ENCODE results near the gene ZNF557.
"Not testable (repeated sequence)": the region's sequence is repeated elsewhere in the genome, so short reads cannot be mapped to it uniquely, and the experiment has no call there.

ZNF557 gene

GRCh38 chr19:7069042-7069903 is at the start of gene ZNF557:
TSS of gene ZNF557 (plus strand) at chr19:7069703. CDS start at chr19:7075075, 5,372 bp downstream.
- DNase-seq, result peak; percentile 66

DNA sequence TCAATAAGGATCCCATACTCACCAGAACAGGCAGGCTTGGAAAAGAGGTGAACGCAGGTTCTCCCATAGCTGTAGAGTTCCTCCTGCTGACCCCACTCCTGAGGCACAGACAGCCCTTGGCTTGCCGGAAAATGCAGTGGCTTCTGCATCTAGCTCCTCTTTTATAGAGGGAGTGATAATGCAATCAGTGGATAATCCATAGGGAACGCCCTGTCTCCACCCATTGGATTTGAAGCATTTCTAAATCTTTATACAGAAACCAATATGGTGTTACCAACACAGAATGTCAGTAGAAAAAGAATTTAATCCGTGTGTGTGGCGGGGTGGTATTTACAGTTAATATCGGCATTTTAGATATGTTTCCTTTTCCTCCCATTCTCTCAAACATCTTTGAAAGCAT is 48.2 kb upstream of the ZNF557 start, which contains the start of gene MBD3L2B:
MBD3L2B (minus strand) TSS at position 101 of the 400 bp plus-strand sequence; CDS start at position 67, 34 bp downstream.
- DNase-seq, result not testable (repeated sequence)

GRCh38 chr19:7028790-7029189 is 40.7 kb upstream of the ZNF557 start:
- not testable (repeated sequence) for DNase-seq

DNA sequence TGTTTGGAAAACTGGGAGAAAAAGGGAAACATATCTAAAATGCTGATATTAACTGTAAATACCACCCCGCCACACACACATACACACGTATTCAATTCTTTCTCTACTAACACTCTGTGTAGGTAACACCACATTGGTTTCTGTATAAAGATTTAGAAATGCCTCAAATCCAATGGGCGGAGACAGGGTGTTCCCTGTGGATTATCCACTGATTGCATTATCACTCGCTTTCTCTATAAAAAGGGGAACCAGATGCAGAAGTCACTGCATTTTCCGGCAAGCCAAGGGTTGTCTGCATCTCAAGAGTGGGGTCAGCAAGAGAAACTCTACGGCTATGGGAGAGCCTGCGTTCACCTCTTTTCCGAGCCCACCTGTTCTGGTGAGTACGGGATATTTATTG is 39.2 kb upstream of the ZNF557 start, which contains the start of gene MBD3L5:
MBD3L5 (plus strand) TSS at position 301 of the 400 bp plus-strand sequence; CDS start at position 335, 34 bp downstream.
- not testable (repeated sequence) for DNase-seq

DNA sequence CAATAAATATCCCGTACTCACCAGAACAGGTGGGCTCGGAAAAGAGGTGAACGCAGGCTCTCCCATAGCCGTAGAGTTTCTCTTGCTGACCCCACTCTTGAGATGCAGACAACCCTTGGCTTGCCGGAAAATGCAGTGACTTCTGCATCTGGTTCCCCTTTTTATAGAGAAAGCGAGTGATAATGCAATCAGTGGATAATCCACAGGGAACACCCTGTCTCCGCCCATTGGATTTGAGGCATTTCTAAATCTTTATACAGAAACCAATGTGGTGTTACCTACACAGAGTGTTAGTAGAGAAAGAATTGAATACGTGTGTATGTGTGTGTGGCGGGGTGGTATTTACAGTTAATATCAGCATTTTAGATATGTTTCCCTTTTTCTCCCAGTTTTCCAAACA is 29.4 kb upstream of the ZNF557 start, which contains the start of gene MBD3L4:
MBD3L4 (minus strand) TSS at position 101 of the 400 bp plus-strand sequence; CDS start at position 66, 35 bp downstream.
- not testable (repeated sequence) for DNase-seq

GRCh38 chr19:7041563-7041962 is 27.9 kb upstream of the ZNF557 start:
- DNase-seq, result not testable (repeated sequence)

DNA sequence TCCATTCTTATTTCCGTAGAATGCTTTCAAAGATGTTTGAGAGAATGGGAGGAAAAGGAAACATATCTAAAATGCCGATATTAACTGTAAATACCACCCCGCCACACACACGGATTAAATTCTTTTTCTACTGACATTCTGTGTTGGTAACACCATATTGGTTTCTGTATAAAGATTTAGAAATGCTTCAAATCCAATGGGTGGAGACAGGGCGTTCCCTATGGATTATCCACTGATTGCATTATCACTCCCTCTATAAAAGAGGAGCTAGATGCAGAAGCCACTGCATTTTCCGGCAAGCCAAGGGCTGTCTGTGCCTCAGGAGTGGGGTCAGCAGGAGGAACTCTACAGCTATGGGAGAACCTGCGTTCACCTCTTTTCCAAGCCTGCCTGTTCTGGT is 20.5 kb upstream of the ZNF557 start, which contains the start of gene MBD3L2:
MBD3L2 (plus strand) TSS at position 301 of the 400 bp plus-strand sequence; CDS start at position 354, 53 bp downstream.
- DNase-seq, result not testable (repeated sequence)

DNA sequence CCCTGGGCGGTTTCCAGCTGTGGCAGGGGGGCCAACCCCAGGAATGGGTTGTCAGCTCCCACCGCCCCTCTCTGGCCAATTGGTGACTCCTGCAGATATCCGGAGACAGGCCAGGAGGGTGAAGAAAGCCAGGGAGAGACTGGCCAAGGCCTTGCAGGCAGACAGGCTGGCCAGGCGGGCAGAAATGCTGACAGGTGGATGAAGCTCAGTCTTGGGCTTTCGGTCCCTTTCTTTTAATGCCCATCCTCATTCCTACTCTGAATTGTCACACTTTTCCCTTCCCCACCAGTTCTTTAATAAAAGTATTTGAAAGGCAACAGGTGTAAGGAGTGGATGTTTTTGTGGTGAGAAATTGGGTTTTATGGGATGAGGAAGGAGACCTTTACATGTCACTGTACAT is 18.1 kb upstream of the ZNF557 start:
- not testable (repeated sequence) for DNase-seq

GRCh38 chr19:7052896-7053295 is 16.6 kb upstream of the ZNF557 start:
- DNase-seq, result not testable (repeated sequence)

- DNase-seq, result not testable (repeated sequence)
Measured at GRCh38 chr19:7054635-7055368, 14.7 kb upstream of the ZNF557 start.

DNA sequence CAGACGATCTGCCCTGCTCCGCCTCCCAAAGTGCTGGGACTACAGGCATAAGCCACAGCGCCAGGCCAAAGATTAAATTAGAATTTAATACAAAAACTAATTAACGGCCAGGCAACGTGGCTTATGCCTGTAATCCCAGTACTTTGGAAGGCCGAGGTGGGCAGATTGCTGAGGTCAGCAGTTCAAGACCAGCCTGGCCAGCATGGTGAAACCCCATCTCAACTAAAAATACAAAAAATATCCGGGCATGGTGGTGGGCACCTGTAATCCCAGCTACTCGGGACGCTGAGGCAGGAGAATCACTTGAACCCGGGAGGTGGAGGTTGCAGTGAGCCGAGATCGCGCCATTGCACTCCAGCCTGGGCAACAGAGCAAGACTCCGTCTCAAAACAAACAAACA is 13.8 kb upstream of the ZNF557 start:
- not testable (repeated sequence) for DNase-seq

DNA sequence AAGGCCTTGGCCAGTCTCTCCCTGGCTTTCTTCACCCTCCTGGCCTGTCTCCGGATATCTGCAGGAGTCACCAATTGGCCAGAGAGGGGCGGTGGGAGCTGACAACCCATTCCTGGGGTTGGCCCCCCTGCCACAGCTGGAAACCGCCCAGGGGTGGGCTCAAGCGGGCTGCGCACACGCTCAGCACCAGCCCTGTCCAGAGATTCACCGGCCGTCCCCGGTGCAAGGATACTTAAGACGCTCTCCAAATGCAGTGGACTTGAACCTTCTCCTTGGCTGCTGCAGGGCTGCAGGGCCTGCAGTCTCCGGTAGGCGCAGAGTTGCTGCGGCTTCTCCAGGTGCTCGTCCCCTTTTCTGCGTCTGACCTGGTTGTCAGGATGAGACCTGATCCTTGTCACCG is 13.1 kb upstream of the ZNF557 start:
- not testable (repeated sequence) for DNase-seq

DNA sequence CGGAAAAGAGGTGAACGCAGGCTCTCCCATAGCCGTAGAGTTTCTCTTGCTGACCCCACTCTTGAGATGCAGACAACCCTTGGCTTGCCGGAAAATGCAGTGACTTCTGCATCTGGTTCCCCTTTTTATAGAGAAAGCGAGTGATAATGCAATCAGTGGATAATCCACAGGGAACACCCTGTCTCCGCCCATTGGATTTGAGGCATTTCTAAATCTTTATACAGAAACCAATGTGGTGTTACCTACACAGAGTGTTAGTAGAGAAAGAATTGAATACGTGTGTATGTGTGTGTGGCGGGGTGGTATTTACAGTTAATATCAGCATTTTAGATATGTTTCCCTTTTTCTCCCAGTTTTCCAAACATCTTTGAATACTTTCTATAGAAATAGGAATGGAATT is 10.9 kb upstream of the ZNF557 start, which contains the start of gene MBD3L3:
MBD3L3 (minus strand) TSS at position 101 of the 400 bp plus-strand sequence; CDS start at position 30, 71 bp downstream.
- not testable (repeated sequence) for DNase-seq

DNA sequence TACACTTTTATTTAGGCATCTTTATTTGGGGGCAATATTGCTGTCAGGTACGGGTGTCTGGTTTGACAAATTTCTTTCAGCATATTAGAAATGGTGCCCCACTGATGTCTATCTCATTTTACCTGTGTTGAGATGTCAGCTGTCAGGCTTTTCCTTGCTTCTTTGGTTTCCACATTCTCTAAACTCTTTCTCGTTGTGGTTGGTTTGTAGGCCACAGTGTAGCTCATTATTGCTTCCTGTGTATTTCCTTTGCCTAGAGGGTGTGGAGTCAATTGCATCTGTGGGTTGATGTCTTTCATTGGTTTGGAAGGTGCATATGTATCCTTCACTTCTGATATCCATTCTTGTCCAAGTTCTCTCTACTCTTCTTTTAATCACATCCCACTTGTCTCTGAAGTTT is 9.5 kb upstream of the ZNF557 start:
- DNase-seq, result not testable (repeated sequence)

DNA sequence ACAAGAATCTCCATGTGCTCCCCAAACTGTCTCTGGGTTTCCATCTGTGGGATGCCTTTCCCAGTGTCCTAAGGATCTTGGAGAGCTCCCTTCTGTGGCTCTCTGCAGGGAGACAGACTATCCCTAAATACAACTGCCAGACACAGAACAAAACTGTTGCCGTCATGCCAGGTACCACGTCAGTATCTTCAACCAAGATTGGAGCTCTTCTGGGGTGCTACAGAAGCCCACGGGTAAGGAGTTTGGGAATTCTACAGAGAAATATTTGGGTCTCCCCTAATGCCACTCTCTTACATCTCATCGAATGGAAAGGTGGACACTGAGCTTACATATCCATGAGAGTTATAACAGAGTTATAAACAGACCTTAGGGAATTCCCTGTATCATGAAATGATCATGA is 6.2 kb upstream of the ZNF557 start:
- no peak for DNase-seq

- no peak for DNase-seq
Measured at GRCh38 chr19:7063764-7064418, 5.6 kb upstream of the ZNF557 start.

DNA sequence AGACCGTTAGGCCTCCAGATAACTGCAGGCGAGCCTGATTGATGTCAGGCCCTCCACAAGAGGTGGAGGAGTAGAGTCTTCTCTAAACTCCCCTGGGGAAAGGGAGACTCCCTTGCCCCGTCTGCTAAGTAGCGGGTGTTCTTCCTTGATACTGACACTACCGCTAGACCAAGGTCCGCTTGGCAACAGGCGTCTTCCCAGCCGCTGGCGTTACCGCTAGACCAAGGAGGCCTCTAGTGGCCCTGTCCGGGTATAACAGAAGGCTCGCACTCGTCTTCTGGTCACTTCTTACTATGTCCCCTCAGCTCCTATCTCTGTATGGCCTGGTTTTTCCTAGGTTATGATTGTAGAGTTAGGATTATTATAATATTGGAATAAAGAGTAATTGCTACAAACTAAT is 2.4 kb upstream of the ZNF557 start:
- not testable (repeated sequence) for DNase-seq

GRCh38 chr19:7067716-7068115 is 1.8 kb upstream of the ZNF557 start:
- no peak for DNase-seq

- DNase-seq, result no peak
Measured at GRCh38 chr19:7068599-7068998, 904 bp upstream of the ZNF557 start.

DNA sequence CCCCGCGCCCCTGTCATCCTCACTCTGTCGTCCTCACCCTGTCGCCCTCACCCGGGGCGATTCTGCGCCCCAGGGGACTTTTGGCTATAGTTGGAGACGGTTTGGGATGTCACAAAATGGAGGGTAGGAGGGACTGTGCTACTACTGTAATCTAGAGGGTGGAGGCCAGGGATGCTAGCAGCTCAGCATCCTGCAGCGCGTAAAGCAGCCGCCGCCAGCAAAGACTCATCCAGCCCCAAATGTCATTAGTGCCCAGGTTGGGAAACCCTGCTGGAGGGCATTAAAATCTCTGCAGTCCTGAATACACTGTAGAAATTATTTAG is 362 bp downstream of the ZNF557 start:
- DNase-seq, result no peak

GRCh38 chr19:7072541-7072940 is 3.0 kb downstream of the ZNF557 start:
- DNase-seq, result no peak

DNA sequence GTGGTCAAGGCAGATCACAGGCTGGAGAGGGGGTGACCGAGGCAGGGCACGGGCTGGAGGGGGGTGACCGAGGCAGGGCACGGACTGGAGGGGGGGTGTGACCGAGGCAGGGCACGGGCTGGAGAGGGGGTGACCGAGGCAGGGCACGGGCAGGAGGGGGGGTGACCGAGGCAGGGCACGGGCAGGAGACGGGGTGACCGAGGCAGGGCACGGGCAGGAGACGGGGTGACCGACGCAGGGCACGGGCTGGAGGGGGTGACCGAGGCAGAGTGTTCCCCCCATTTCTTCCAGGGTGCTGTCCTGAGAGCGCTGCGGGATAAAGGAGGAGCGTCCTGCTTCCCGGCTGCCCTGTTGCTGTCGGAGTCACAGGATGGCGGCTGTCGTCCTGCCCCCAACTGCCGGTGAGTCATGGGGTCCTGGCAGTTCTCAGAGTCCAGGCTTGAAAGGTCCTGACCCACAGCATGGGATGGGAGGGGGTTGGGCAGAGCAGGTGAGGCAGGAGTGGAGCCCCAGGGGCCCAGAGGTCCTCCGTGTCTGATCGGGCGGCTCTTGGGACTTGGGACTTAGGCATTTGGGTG is 5.3 kb downstream of the ZNF557 start:
- no peak for DNase-seq
